ENCODE results near the gene CLMP. TPM values are rescaled to one million over a fixed set of nuclear protein-coding genes. Genes with fewer than 3 reads are reported as not detected.
"Not testable (repeated sequence)": the region's sequence is repeated elsewhere in the genome, so short reads cannot be mapped to it uniquely, and the experiment has no call there.

Gene CLMP
- total and polyA plus RNA-seq, 9 of the 15 experiments (the other 6 are each of a cell fraction or from before 2014, with no cell fraction given) = 0.02 to 0.15 (median 0.03) TPM; not detected in 6

- H3K9ac ChIP-seq (ENCODE audit: insufficient read depth in 1 of 2, low read depth in 2 of 2, low read length in 2 of 2); H3K27ac ChIP-seq (ENCODE audit: extremely low read depth, low read depth, low read length); FAIRE-seq; ATAC-seq; H3K4me3 ChIP-seq; H2AFZ ChIP-seq (ENCODE audit: low read depth, low read length); in situ Hi-C loops (cut with MboI); CTCF ChIA-PET (ENCODE audit: low intra/inter-chr PET ratio); H3K79me2 ChIP-seq (ENCODE audit: control insufficient read depth, insufficient read depth, low read length); H3K27me3 ChIP-seq (ENCODE audit: control insufficient read depth in 2 of 2, insufficient read depth in 2 of 2, low read length in 2 of 2); H4K20me1 ChIP-seq (replicated peaks; ENCODE audit: control insufficient read depth, insufficient read depth, low read length); H3K4me1 ChIP-seq (replicated peaks in 1 of 2; ENCODE audit: control insufficient read depth in 2 of 2, insufficient read depth in 2 of 2, low read length in 2 of 2); H3K9me3 ChIP-seq (replicated peaks; ENCODE audit: control insufficient read depth, insufficient read depth, low read depth, low read length); BruUV-seq (replicated peaks); H3K36me3 ChIP-seq (ENCODE audit: control insufficient read depth, insufficient read depth, low read length); DNase-seq (ENCODE audit: extremely low read depth in 1 of 4, low spot score in 3 of 4); H3K4me2 ChIP-seq (ENCODE audit: insufficient read depth, low read length); intact Hi-C loops (cut with micrococcal nuclease); H3K9me1 ChIP-seq (ENCODE audit: control insufficient read depth, insufficient read depth, low read length); TF ChIP-seq CEBPG (CRISPR knock-in tag; IDR thresholded peaks at IDR 0.05): not testable (repeated sequence)
- POLR2A ChIA-PET = interaction anchor here (1.0 to 1.1 kb wide), 2 partner anchors 28 to 171 kb away, joined by 3 to 4 read pairs; no protein-coding TSS in a partner anchor
- TF ChIP-seq CEBPB (tag; IDR thresholded peaks at IDR 0.05) = peak; percentile 43; the same call in 1 of the 2 replicates
- TF ChIP-seq CEBPG (tag; conservative IDR thresholded peaks at IDR 0.05 in 1 of 2, IDR thresholded peaks at IDR 0.05 in 1 of 2) = 0 out of 4 replicates have a peak, but pooled peaks of 1 of the 2 experiments have one; percentile 12
- 31% methylated on average over 5 of the region's 8 CpGs for WGBS (ENCODE audit: insufficient coverage, low coverage, missing lambda C conversion rate)
Measured at GRCh38 chr11:123090168-123090567, 104.9 kb downstream of the CLMP start.

GRCh38 chr11:123088896-123089295, 106.2 kb downstream of the CLMP start:
- H3K36me3 ChIP-seq (ENCODE audit: control insufficient read depth, insufficient read depth, low read length); H3K9ac ChIP-seq (ENCODE audit: insufficient read depth in 1 of 2, low read depth in 2 of 2, low read length in 2 of 2); H3K79me2 ChIP-seq (ENCODE audit: control insufficient read depth, insufficient read depth, low read length); DNase-seq (ENCODE audit: extremely low read depth in 1 of 4, low spot score in 3 of 4); BruUV-seq (replicated peaks); H3K4me2 ChIP-seq (ENCODE audit: insufficient read depth, low read length); H3K9me1 ChIP-seq (ENCODE audit: control insufficient read depth, insufficient read depth, low read length); ATAC-seq; in situ Hi-C loops (cut with MboI); intact Hi-C loops (cut with micrococcal nuclease); H3K4me1 ChIP-seq (replicated peaks in 1 of 2; ENCODE audit: control insufficient read depth in 2 of 2, insufficient read depth in 2 of 2, low read length in 2 of 2); H3K4me3 ChIP-seq; H3K27ac ChIP-seq (ENCODE audit: extremely low read depth, low read depth, low read length); H3K9me3 ChIP-seq (replicated peaks; ENCODE audit: control insufficient read depth, insufficient read depth, low read depth, low read length); FAIRE-seq; H3K27me3 ChIP-seq (ENCODE audit: control insufficient read depth in 2 of 2, insufficient read depth in 2 of 2, low read length in 2 of 2); CTCF ChIA-PET (ENCODE audit: low intra/inter-chr PET ratio); H2AFZ ChIP-seq (ENCODE audit: low read depth, low read length); H4K20me1 ChIP-seq (replicated peaks; ENCODE audit: control insufficient read depth, insufficient read depth, low read length): not testable (repeated sequence)
- WGBS (ENCODE audit: insufficient coverage, low coverage, missing lambda C conversion rate) = 14% methylated on average over 10 of the region's 10 CpGs
- POLR2A ChIA-PET = interaction anchor here (0.6 to 1.3 kb wide), 3 partner anchors 13 to 23 kb away, joined by 3 to 4 read pairs (median 3); no protein-coding TSS in a partner anchor

GRCh38 chr11:123087657-123088056, 107.4 kb downstream of the CLMP start:
- CTCF ChIA-PET (ENCODE audit: low intra/inter-chr PET ratio) = interaction anchor here (0.6 kb wide), 1 partner anchor 224 kb away, joined by 4 read pairs; no protein-coding TSS in a partner anchor
- H3K4me2 ChIP-seq (ENCODE audit: insufficient read depth, low read length); H3K36me3 ChIP-seq (ENCODE audit: control insufficient read depth, insufficient read depth, low read length); intact Hi-C loops (cut with micrococcal nuclease); H2AFZ ChIP-seq (ENCODE audit: low read depth, low read length); H3K4me3 ChIP-seq; H4K20me1 ChIP-seq (replicated peaks; ENCODE audit: control insufficient read depth, insufficient read depth, low read length); DNase-seq (ENCODE audit: extremely low read depth in 1 of 4, low spot score in 3 of 4); H3K9ac ChIP-seq (ENCODE audit: insufficient read depth in 1 of 2, low read depth in 2 of 2, low read length in 2 of 2); in situ Hi-C loops (cut with MboI); H3K27me3 ChIP-seq (ENCODE audit: control insufficient read depth in 2 of 2, insufficient read depth in 2 of 2, low read length in 2 of 2); H3K79me2 ChIP-seq (ENCODE audit: control insufficient read depth, insufficient read depth, low read length); H3K4me1 ChIP-seq (replicated peaks in 1 of 2; ENCODE audit: control insufficient read depth in 2 of 2, insufficient read depth in 2 of 2, low read length in 2 of 2); FAIRE-seq; ATAC-seq; H3K9me1 ChIP-seq (ENCODE audit: control insufficient read depth, insufficient read depth, low read length); H3K9me3 ChIP-seq (replicated peaks; ENCODE audit: control insufficient read depth, insufficient read depth, low read depth, low read length); H3K27ac ChIP-seq (ENCODE audit: extremely low read depth, low read depth, low read length); BruUV-seq (replicated peaks): not testable (repeated sequence)
- 13% methylated on average over 3 of the region's 5 CpGs for WGBS (ENCODE audit: insufficient coverage, low coverage, missing lambda C conversion rate)
- POLR2A ChIA-PET = interaction anchor here (1.3 kb wide), 1 partner anchor 15 kb away, joined by 4 read pairs; no protein-coding TSS in a partner anchor

Data from K562 (cell line).